Muscle layer of duodenum (tissue), 2 donors: Measurements from ENCODE around the gene THSD7A.
"Not testable (repeated sequence)": the region's sequence is repeated elsewhere in the genome, so short reads cannot be mapped to it uniquely, and the experiment has no call there.

ENCODE experiments used
- H3K27ac ChIP-seq: one replicate; pipeline ENCODE4 v1.7.0; 2013; ENCODE audit warnings: mild to moderate bottlenecking, low read length
- H3K27me3 ChIP-seq: one replicate; pipeline ENCODE4 v1.7.0; 2013; ENCODE audit warnings: low read depth, mild to moderate bottlenecking, control low read depth, low read length
- H3K36me3 ChIP-seq, 2 donors: one replicate each; pipeline ENCODE4 v1.7.0; 2013; ENCODE audit warnings: low read length in 2 of 2, control low read depth in 1 of 2, mild to moderate bottlenecking in 1 of 2; ENCODE audit not compliant: insufficient read depth in 2 of 2, control insufficient read depth in 1 of 2
- H3K4me1 ChIP-seq, 2 donors: one replicate each; pipeline ENCODE4 v1.7.0; 2013; ENCODE audit warnings: low read length in 2 of 2, mild to moderate bottlenecking in 2 of 2, control low read depth in 1 of 2, moderate library complexity in 1 of 2; ENCODE audit not compliant: insufficient read depth in 2 of 2, control insufficient read depth in 1 of 2
- H3K4me3 ChIP-seq, 2 donors: one replicate each; pipeline ENCODE4 v1.7.0; 2013; ENCODE audit warnings: low read length in 2 of 2, low read depth in 1 of 2, mild to moderate bottlenecking in 1 of 2
- H3K9me3 ChIP-seq, 2 donors: one replicate each; pipeline ENCODE4 v1.7.0; 2013; ENCODE audit warnings: low read length in 2 of 2, control low read depth in 1 of 2, mild to moderate bottlenecking in 1 of 2; ENCODE audit not compliant: control insufficient read depth in 1 of 2
- donor health status: healthy.

The THSD7A gene

GRCh38 chr7:11538751-11539299, 293.2 kb downstream of the THSD7A start:
- Histone ChIP-seq H3K4me3 (no peak overlapping the region), H3K9me3 (no peaks in the 10 kb centered on the region), H3K36me3 (no peaks in the 10 kb centered on the region), H3K27me3 (no peaks in the 10 kb centered on the region), H3K27ac (no peak overlapping the region), H3K4me1 (no peaks in the 10 kb centered on the region)

GRCh38 chr7:11533229-11533820, 298.7 kb downstream of the THSD7A start:
- no peak overlapping the region for H3K4me3 ChIP-seq
- H3K27me3 ChIP-seq: no peaks in the 10 kb centered on the region
- no peak overlapping the region for H3K27ac ChIP-seq
- H3K36me3 ChIP-seq: no peaks in the 10 kb centered on the region
- H3K4me1 ChIP-seq: peaks cover 0 to 3% of the 10 kb centered on the region in 2 donors
- H3K9me3 ChIP-seq: no peaks in the 10 kb centered on the region

- H3K4me1 ChIP-seq: peaks cover 0 to 3% of the 10 kb centered on the region in 2 donors
- H3K27ac ChIP-seq: no peak overlapping the region
- no peaks in the 10 kb centered on the region for H3K9me3 ChIP-seq
- H3K36me3 ChIP-seq: no peaks in the 10 kb centered on the region
- no peak overlapping the region for H3K4me3 ChIP-seq
- H3K27me3 ChIP-seq: no peaks in the 10 kb centered on the region
Measured at GRCh38 chr7:11529382-11529781, 302.6 kb downstream of the THSD7A start.

- H3K4me3 ChIP-seq: no peak overlapping the region
- no peaks in the 10 kb centered on the region for H3K27me3 ChIP-seq
- no peaks in the 10 kb centered on the region for H3K4me1 ChIP-seq
- no peaks in the 10 kb centered on the region for H3K36me3 ChIP-seq
- no peak overlapping the region for H3K27ac ChIP-seq
- H3K9me3 ChIP-seq: no peaks in the 10 kb centered on the region
Measured at GRCh38 chr7:11527707-11528106, 304.3 kb downstream of the THSD7A start.

GRCh38 chr7:11524476-11525397, 307.3 kb downstream of the THSD7A start:
- Histone ChIP-seq H3K4me3 (no peak overlapping the region), H3K27me3 (no peaks in the 10 kb centered on the region), H3K9me3 (no peaks in the 10 kb centered on the region), H3K27ac (no peak overlapping the region), H3K4me1 (no peaks in the 10 kb centered on the region), H3K36me3 (no peaks in the 10 kb centered on the region)

GRCh38 chr7:11521964-11522499, 310.0 kb downstream of the THSD7A start:
- not testable (repeated sequence) for H3K9me3 ChIP-seq, H3K4me1 ChIP-seq, H3K27me3 ChIP-seq, H3K4me3 ChIP-seq, H3K27ac ChIP-seq, H3K36me3 ChIP-seq

- Histone ChIP-seq H3K27ac (no peak overlapping the region), H3K9me3 (no peaks in the 10 kb centered on the region), H3K4me3 (no peak overlapping the region), H3K4me1 (no peaks in the 10 kb centered on the region), H3K36me3 (no peaks in the 10 kb centered on the region), H3K27me3 (no peaks in the 10 kb centered on the region)
Measured at GRCh38 chr7:11517853-11518252, 314.1 kb downstream of the THSD7A start.

GRCh38 chr7:11516328-11516727, 315.7 kb downstream of the THSD7A start:
- no peaks in the 10 kb centered on the region for H3K27me3 ChIP-seq
- H3K4me3 ChIP-seq: no peak overlapping the region
- no peaks in the 10 kb centered on the region for H3K36me3 ChIP-seq
- no peaks in the 10 kb centered on the region for H3K9me3 ChIP-seq
- H3K4me1 ChIP-seq: no peaks in the 10 kb centered on the region
- H3K27ac ChIP-seq: no peak overlapping the region

GRCh38 chr7:11513460-11513859, 318.5 kb downstream of the THSD7A start:
- no peak overlapping the region for H3K27ac ChIP-seq
- no peaks in the 10 kb centered on the region for H3K9me3 ChIP-seq
- no peak overlapping the region for H3K4me3 ChIP-seq
- H3K4me1 ChIP-seq: no peaks in the 10 kb centered on the region
- no peaks in the 10 kb centered on the region for H3K27me3 ChIP-seq
- no peaks in the 10 kb centered on the region for H3K36me3 ChIP-seq

- H3K27me3 ChIP-seq: no peaks in the 10 kb centered on the region
- H3K4me3 ChIP-seq: no peak overlapping the region
- H3K4me1 ChIP-seq: no peaks in the 10 kb centered on the region
- no peak overlapping the region for H3K27ac ChIP-seq
- H3K36me3 ChIP-seq: no peaks in the 10 kb centered on the region
- peaks cover 0 to 2% of the 10 kb centered on the region in 2 donors for H3K9me3 ChIP-seq
Measured at GRCh38 chr7:11507929-11508328, 324.1 kb downstream of the THSD7A start.

GRCh38 chr7:11506417-11506816, 325.6 kb downstream of the THSD7A start:
- Histone ChIP-seq H3K4me3 (no peak overlapping the region), H3K36me3 (no peaks in the 10 kb centered on the region), H3K9me3 (peaks cover 0 to 14% of the 10 kb centered on the region in 2 donors), H3K4me1 (no peaks in the 10 kb centered on the region), H3K27ac (no peak overlapping the region), H3K27me3 (no peaks in the 10 kb centered on the region)
